HepG2 (cell line): Measurements from ENCODE around the gene CARHSP1. TPM values are rescaled to one million over a fixed set of nuclear protein-coding genes. Genes with fewer than 3 reads are reported as not detected.
A peak's percentile ranks its signal among the peaks of the same experiment; 100 is the strongest.

Source experiments
- ATAC-seq: fragments of 200-7000 bp; cut with Tn5 transposase; 3 replicates; pipeline ENCODE4 v1.9.1; 2020; ENCODE audit warnings: mild to moderate bottlenecking, moderate library complexity
- BruUV-seq: library from RNA; stranded (reverse); fragments of 400-500 nt; replicated peaks from 2 replicates; lab custom pipeline; 2021; lab: Mats Ljungman, UMichigan
- CTCF ChIA-PET: fragments of 300-600 bp; formaldehyde crosslinking; extraction: SDS; loops from one replicate; lab custom pipeline; 2021; ENCODE audit warnings: low total read pairs, inconsistent platforms, low intra/inter-chr PET ratio; lab: Yijun Ruan, JAX
- POLR2A ChIA-PET: fragments of 350-600 bp; sonication (Branson Sonifier 250); formaldehyde crosslinking; loops from one replicate; lab custom pipeline; 2020; ENCODE audit warnings: antibody characterized with exemption, inconsistent platforms; lab: Yijun Ruan, JAX
- DNase-seq: peaks from one replicate; pipeline ENCODE4 v3.0.0-alpha.2; 2015; ENCODE audit warnings: low spot score
- FAIRE-seq: peaks from 3 replicates; lab custom pipeline; 2011; peaks lifted over from hg19 to GRCh38; lab: Jason Lieb, UNC
- H2AFZ ChIP-seq: one replicate; pipeline ENCODE4 v1.6.1; 2011; ENCODE audit warnings: low read length, inconsistent platforms
- H3K27ac ChIP-seq: fragments of 300-600 bp; 3 replicates; pipeline ENCODE4 v1.8.0; 2011; ENCODE audit warnings: mixed run types, mild to moderate bottlenecking, mixed read lengths, low read length, inconsistent platforms; ENCODE audit not compliant: insufficient read depth; ENCODE audit errors: extremely low read length
- H3K27me3 ChIP-seq, 2 experiments: fragments of 200-600 bp in 1 of 2; 2 replicates in 1 of 2; 3 replicates in 1 of 2; pipeline versions ENCODE4 v1.6.0 to v1.8.0; 2011; ENCODE audit warnings: low read length in 2 of 2, mild to moderate bottlenecking in 2 of 2, moderate library complexity in 2 of 2, inconsistent platforms in 1 of 2; ENCODE audit not compliant: insufficient read depth in 2 of 2, control insufficient read depth in 1 of 2
- H3K36me3 ChIP-seq, 2 experiments: fragments of 200-600 bp in 1 of 2; replicated peaks in 1 of 2; 2 replicates in 1 of 2; 3 replicates in 1 of 2; pipeline versions ENCODE4 v1.5.1 to v1.8.0; 2011; ENCODE audit warnings: low read length in 2 of 2, inconsistent platforms in 1 of 2; ENCODE audit not compliant: insufficient read depth in 2 of 2, control insufficient read depth in 1 of 2
- H3K4me1 ChIP-seq: 2 replicates; pipeline ENCODE4 v1.5.1; 2012; ENCODE audit warnings: low read length, inconsistent platforms; ENCODE audit not compliant: insufficient read depth
- H3K4me2 ChIP-seq: 2 replicates; pipeline ENCODE4 v1.6.0; 2011; ENCODE audit warnings: low read depth, low read length, inconsistent platforms
- H3K4me3 ChIP-seq, 3 experiments: fragments of 200-600 bp in 1 of 3; sonication (generic), shearing (Covaris generic) in 1 of 3; replicated peaks in 1 of 3; 2 replicates each; pipeline ENCODE4 v1.5.1; 2011 to 2016; ENCODE audit warnings: low read length in 3 of 3, inconsistent platforms in 2 of 3, low read depth in 2 of 3, mild to moderate bottlenecking in 2 of 3, control low read depth in 1 of 3, mixed read lengths in 1 of 3; ENCODE audit not compliant: insufficient read depth in 1 of 3
- H3K79me2 ChIP-seq: one replicate; pipeline ENCODE4 v1.6.1; 2011; ENCODE audit warnings: low read length, inconsistent platforms; ENCODE audit not compliant: insufficient read depth
- H3K9ac ChIP-seq: 2 replicates; pipeline ENCODE4 v1.6.0; 2011; ENCODE audit warnings: mild to moderate bottlenecking, low read depth, low read length, inconsistent platforms; ENCODE audit not compliant: insufficient read depth
- H3K9me3 ChIP-seq: 2 replicates; pipeline ENCODE4 v1.5.1; 2012; ENCODE audit warnings: mild to moderate bottlenecking, low read length
- H4K20me1 ChIP-seq: 2 replicates; pipeline ENCODE4 v1.6.0; 2011; ENCODE audit warnings: inconsistent platforms, mild to moderate bottlenecking, low read length, moderate library complexity; ENCODE audit not compliant: insufficient read depth
- HNRNPLL ChIP-seq: fragments of 200-400 bp; formaldehyde crosslinking; IDR thresholded peaks from 2 replicates; pipeline ENCODE4 v1.6.1; 2017; ENCODE audit warnings: mild to moderate bottlenecking, low read depth, low read length; ENCODE audit not compliant: poor library complexity, severe bottlenecking
- HOXA5 ChIP-seq: sonication (generic); formaldehyde crosslinking; IDR thresholded peaks from 2 replicates; pipeline ENCODE4 v1.4.0; 2020; ENCODE audit warnings: missing genetic modification reagents
- ISX ChIP-seq: sonication (generic); formaldehyde crosslinking; conservative IDR thresholded peaks from 2 replicates; pipeline ENCODE4 v1.5.0; 2020; ENCODE audit warnings: missing genetic modification reagents
- KLF13 ChIP-seq: sonication (generic); formaldehyde crosslinking; IDR thresholded peaks from 2 replicates; pipeline ENCODE4 v1.4.0; 2020; ENCODE audit warnings: mild to moderate bottlenecking, missing genetic modification reagents
- KMT2B ChIP-seq: IDR thresholded peaks from 2 replicates; pipeline ENCODE4 v1.6.1; 2016; ENCODE audit warnings: missing genetic modification reagents, missing compliant biosample characterization
- MBD4 ChIP-seq: IDR thresholded peaks from 2 replicates; pipeline ENCODE4 v1.6.1; 2012; ENCODE audit warnings: low read length, inconsistent platforms, borderline replicate concordance
- PHF21A ChIP-seq: sonication (generic); formaldehyde crosslinking; IDR thresholded peaks from 2 replicates; pipeline ENCODE4 v1.5.0; 2020; ENCODE audit warnings: mild to moderate bottlenecking, missing genetic modification reagents
- THAP7 ChIP-seq: sonication (generic); formaldehyde crosslinking; IDR thresholded peaks from 2 replicates; pipeline ENCODE4 v1.8.1; 2023; ENCODE audit warnings: mild to moderate bottlenecking, missing genetic modification reagents
- TOPORS ChIP-seq: sonication (generic); formaldehyde crosslinking; IDR thresholded peaks from 2 replicates; pipeline ENCODE4 v1.8.0; 2023; ENCODE audit warnings: mild to moderate bottlenecking, missing genetic modification reagents
- ZBTB21 ChIP-seq: sonication (generic); formaldehyde crosslinking; IDR thresholded peaks from 2 replicates; pipeline ENCODE4 v1.4.0; 2020; ENCODE audit warnings: missing genetic modification reagents
- ZNF280D ChIP-seq: sonication (generic); formaldehyde crosslinking; IDR thresholded peaks from 2 replicates; pipeline ENCODE4 v1.5.1; 2020; ENCODE audit warnings: mild to moderate bottlenecking, missing genetic modification reagents
- ZNF567 ChIP-seq: sonication (generic); formaldehyde crosslinking; IDR thresholded peaks from 2 replicates; pipeline ENCODE4 v1.8.1; 2023; ENCODE audit warnings: mild to moderate bottlenecking, missing genetic modification reagents, borderline replicate concordance
- ZNF644 ChIP-seq: IDR thresholded peaks from 2 replicates; pipeline ENCODE4 v1.6.1; 2016; ENCODE audit warnings: low read depth
- ZSCAN25 ChIP-seq: sonication (generic); formaldehyde crosslinking; IDR thresholded peaks from 2 replicates; pipeline ENCODE4 v1.8.0; 2022; ENCODE audit warnings: mild to moderate bottlenecking, missing genetic modification reagents
- WGBS: methylation state at CpG from one replicate; pipeline ENCODE4 v1.1.6; 2017; ENCODE audit warnings: low lambda C conversion rate; 5-methylcytosine and 5-hydroxymethylcytosine counted together
- in situ Hi-C: cut with HindIII; loops from 2 replicates; pipeline ENCODE4 v1.10.0; 2017; ENCODE audit warnings: low pct_unique_long_range_greater_than_20kb; ENCODE audit not compliant: extremely low pct_ligation_motif_present
- intact Hi-C: fragments of 100-400 bp; cut with micrococcal nuclease; formaldehyde crosslinking; loops from one replicate; pipeline ENCODE4 v1.10.0; 2022; ENCODE audit not compliant: unreplicated experiment
- polyA plus RNA-seq, 8 experiments: library from polyadenylated mRNA; depleted of rRNA in 3 of 8; stranded (reverse) in 7 of 8; unstranded in 1 of 8; fragments of >200 nt; fragmentation: Illumina TruSeq in 4 of 8; extraction: Trizol in 4 of 8; gene quantifications; 2 replicates each; pipeline versions ENCODE4 v1.2.1 to v1.2.3, GENCODE V29; 2011 to 2016; ENCODE audit warnings: low read depth in 4 of 8, missing spikeins in 1 of 8, mixed read lengths in 1 of 8; ENCODE audit not compliant: insufficient read depth in 1 of 8
- total RNA-seq, 5 experiments: library from RNA; depleted of rRNA; stranded (reverse); fragments of >200 nt; fragmentation: Illumina TruSeq; extraction: Trizol; gene quantifications; 2 replicates each; pipeline ENCODE4 v1.2.3, GENCODE V29; 2016; ENCODE audit warnings: low read depth in 1 of 5

The CARHSP1 gene
- total and polyA plus RNA-seq, 2 of the 13 experiments (the other 11 are each of a cell fraction or from before 2014, with no cell fraction given) = 173 to 345 TPM

GRCh38 chr16:8885674-8886592 lies 17.1 kb upstream of the CARHSP1 start:
- intact Hi-C loops = no loop called here
- WGBS = 13% methylated on average over 17 of the region's 20 CpGs
- peak; percentile 45 for ATAC-seq
- Histone ChIP-seq H3K9me3 (no peaks in the 10 kb centered on the region), H3K36me3 (peaks cover 5 to 9% of the 10 kb centered on the region in 2 experiments), H3K79me2 (no peaks in the 10 kb centered on the region), H3K4me3 (peak overlapping the region in 2 of 3 experiments; percentile 24 to 73; a peak in 3 of 6 replicates), H3K27ac (no peak overlapping the region), H3K9ac (no peak overlapping the region; the same call in 1 of the 2 replicates), H2AFZ (no peak overlapping the region), H3K4me2 (peak overlapping the region; percentile 93), H3K27me3 (no peaks in the 10 kb centered on the region), H4K20me1 (no peaks in the 10 kb centered on the region), H3K4me1 (peaks cover 58% of the 10 kb centered on the region)
- peak; percentile 78 for FAIRE-seq
- ChIA-PET POLR2A (interaction anchor here (1.1 to 14.5 kb wide), 3 partner anchors 18 to 206 kb away, joined by 5 to 235 read pairs (median 7); partner anchors contain the start of genes CARHSP1 and HAPSTR1), CTCF (no interaction called here)
- in situ Hi-C loops = loop anchor here (25.0 kb wide), 1 partner anchor 224 kb away; the partner anchor contains the start of gene ABAT
- peak; percentile 46 for DNase-seq
- BruUV-seq = no TSS peak
- TF ChIP-seq ZNF280D (0 out of 2 replicates have a peak, but pooled peaks have one; percentile 9), HOXA5 (no peak), THAP7 (0 out of 2 replicates have a peak, but pooled peaks have one; percentile 37), ZNF567 (CRISPR knock-in tag) (no peak), TOPORS (CRISPR knock-in tag) (no peak), MBD4 (no peak), KMT2B (CRISPR knock-in tag) (no peak), ISX (CRISPR knock-in tag) (no peak), ZSCAN25 (peak; percentile 47; the same call in 1 of the 2 replicates), ZBTB21 (no peak), PHF21A (CRISPR knock-in tag) (no peak), ZNF644 (no peak), HNRNPLL (peak; percentile 83), KLF13 (CRISPR knock-in tag) (no peak)
